DMS79 treated with DMSO at 0.1 percent for 48 hours (cell line): Measurements from ENCODE around the gene AP3D1.

ENCODE experiments used
- DNase-seq: peaks from one replicate; lab custom pipeline; 2025; lab: John Stamatoyannopoulos, UW

AP3D1 gene

GRCh38 chr19:2061495-2062388 lies 89.6 kb downstream of the AP3D1 start:
- DNase-seq = peak; percentile 98

GRCh38 chr19:2060884-2061494 lies 90.4 kb downstream of the AP3D1 start:
- DNase-seq = no peak

- peak; percentile 43 for DNase-seq
These were observed 91.8 kb downstream of the AP3D1 start for GRCh38 chr19:2059422-2060201.

- DNase-seq = no peak
These were observed 92.6 kb downstream of the AP3D1 start for GRCh38 chr19:2058570-2059421.

- DNase-seq = no peak
These were observed 93.6 kb downstream of the AP3D1 start for GRCh38 chr19:2057484-2058469.

GRCh38 chr19:2056837-2057192 lies 94.6 kb downstream of the AP3D1 start:
- no peak for DNase-seq

- DNase-seq = no peak
These were observed 95.2 kb downstream of the AP3D1 start for GRCh38 chr19:2055931-2056836.

- no peak for DNase-seq
These were observed 96.6 kb downstream of the AP3D1 start for GRCh38 chr19:2054763-2055162.

- no peak for DNase-seq
These were observed 97.6 kb downstream of the AP3D1 start for GRCh38 chr19:2053601-2054389.

- DNase-seq = no peak
These were observed 99.3 kb downstream of the AP3D1 start for GRCh38 chr19:2051773-2052704.

GRCh38 chr19:2050991-2051772 lies 100.2 kb downstream of the AP3D1 start, which contains the start of gene MKNK2:
Gene MKNK2 (minus strand): TSS chr19:2051244. CDS start chr19:2050851, 393 bp downstream.
- DNase-seq = peak; percentile 81
